Neural crest cell (in vitro differentiated cells): ENCODE results near the gene BCL2L11. TPM values are rescaled to one million over a fixed set of nuclear protein-coding genes. Genes with fewer than 3 reads are reported as not detected.

Source experiments
- DNase-seq: peaks from one replicate; pipeline ENCODE4 v3.0.0; 2021; ENCODE audit warnings: low read depth, mixed read lengths, low spot score
- H3K27ac Mint-ChIP-seq: one replicate; pipeline ENCODE4 v1.8.0; 2021; ENCODE audit warnings: mild to moderate bottlenecking, mixed read lengths; ENCODE audit not compliant: unreplicated experiment
- H3K27me3 Mint-ChIP-seq: 2 replicates; pipeline ENCODE4 v1.8.0; 2021; ENCODE audit warnings: low read depth, mild to moderate bottlenecking, mixed read lengths
- H3K36me3 Mint-ChIP-seq: 2 replicates; pipeline ENCODE4 v1.8.0; 2021; ENCODE audit warnings: low read depth, mild to moderate bottlenecking, mixed read lengths
- H3K4me1 Mint-ChIP-seq: 2 replicates; pipeline ENCODE4 v1.8.0; 2021; ENCODE audit warnings: mixed read lengths
- H3K4me3 Mint-ChIP-seq: one replicate; pipeline ENCODE4 v1.8.0; 2021; ENCODE audit warnings: mild to moderate bottlenecking, mixed read lengths
- H3K9me3 Mint-ChIP-seq: 2 replicates; pipeline ENCODE4 v1.8.0; 2021; ENCODE audit warnings: mixed read lengths
- CTCF ChIP-seq: fragments of 200-600 bp; sonication (generic); conservative IDR thresholded peaks from 2 replicates; pipeline ENCODE4 v1.5.0; 2021; ENCODE audit warnings: antibody characterized with exemption, mild to moderate bottlenecking
- total RNA-seq: library from RNA; stranded (reverse); gene quantifications from 2 replicates; pipeline ENCODE4 v1.2.1, GENCODE V29; 2021

Gene BCL2L11
- total RNA-seq, 1 donor from 2014 or later, result 16.4 TPM

GRCh38 chr2:111149882-111150455, 29.3 kb downstream of the BCL2L11 start:
- Mint-ChIP-seq H3K36me3 (peaks cover 8% of the 10 kb centered on the region), H3K9me3 (no peaks in the 10 kb centered on the region), H3K27ac (no peak overlapping the region), H3K4me3 (no peak overlapping the region), H3K27me3 (no peaks in the 10 kb centered on the region), H3K4me1 (peaks cover 30% of the 10 kb centered on the region)
- no peak for DNase-seq
- TF ChIP-seq CTCF, result no peak

DNA sequence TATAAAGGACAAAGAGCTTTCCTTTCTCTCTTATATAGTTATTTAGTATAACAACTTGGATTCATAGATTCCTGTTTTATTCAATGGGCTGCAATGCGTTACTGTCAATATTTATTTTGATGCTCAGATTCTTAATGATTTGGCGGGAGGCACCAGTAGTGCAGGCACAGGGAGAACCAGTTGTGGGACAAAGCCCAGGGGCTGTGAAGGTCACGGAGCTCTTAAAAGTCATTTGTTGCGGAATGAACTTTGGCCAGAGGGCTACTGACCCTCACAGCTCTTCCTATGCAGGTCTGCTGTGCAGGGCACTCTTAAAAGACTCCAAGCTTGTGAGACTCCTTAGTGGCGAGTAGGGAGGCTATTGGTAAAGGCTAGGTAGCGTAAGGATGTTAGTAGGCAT, 34.0 kb downstream of the BCL2L11 start:
- no peaks in the 10 kb centered on the region for H3K27me3 Mint-ChIP-seq
- no peaks in the 10 kb centered on the region for H3K9me3 Mint-ChIP-seq
- no peak for TF ChIP-seq CTCF
- peak overlapping the region; percentile 58 for H3K4me3 Mint-ChIP-seq
- H3K27ac Mint-ChIP-seq, result peak overlapping the region; percentile 85
- H3K4me1 Mint-ChIP-seq, result peaks cover 57% of the 10 kb centered on the region
- DNase-seq, result no peak
- peaks cover 22% of the 10 kb centered on the region for H3K36me3 Mint-ChIP-seq

- peaks cover 27% of the 10 kb centered on the region for H3K36me3 Mint-ChIP-seq
- peaks cover 63% of the 10 kb centered on the region for H3K4me1 Mint-ChIP-seq
- H3K4me3 Mint-ChIP-seq, result no peak overlapping the region
- no peak for TF ChIP-seq CTCF
- DNase-seq, result no peak
- peak overlapping the region; percentile 85 for H3K27ac Mint-ChIP-seq
- H3K9me3 Mint-ChIP-seq, result no peaks in the 10 kb centered on the region
- no peaks in the 10 kb centered on the region for H3K27me3 Mint-ChIP-seq
These were observed 34.9 kb downstream of the BCL2L11 start for GRCh38 chr2:111155610-111156009.

DNA sequence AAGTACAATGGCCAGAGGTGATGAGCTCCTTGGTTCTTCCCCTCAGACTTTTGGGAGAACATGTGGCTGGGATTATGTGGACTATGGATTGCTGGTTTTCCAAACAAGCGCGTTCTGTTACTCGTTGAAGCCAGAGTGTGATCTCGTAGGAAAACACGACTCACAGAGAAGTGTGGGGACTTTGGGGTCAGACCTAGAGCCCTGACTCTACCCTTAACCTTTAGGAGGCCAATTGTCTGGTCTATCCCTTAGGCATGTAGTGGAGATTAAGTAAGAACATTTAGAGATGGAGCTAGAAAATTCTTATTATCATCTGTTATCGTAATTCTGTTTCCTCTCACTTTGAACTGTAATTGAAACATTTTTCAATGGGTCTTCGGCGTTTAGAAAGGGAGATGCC, 35.8 kb downstream of the BCL2L11 start:
- Mint-ChIP-seq H3K4me3 (no peak overlapping the region), H3K27ac (no peak overlapping the region), H3K27me3 (no peaks in the 10 kb centered on the region), H3K36me3 (peaks cover 24% of the 10 kb centered on the region), H3K9me3 (no peaks in the 10 kb centered on the region), H3K4me1 (peaks cover 63% of the 10 kb centered on the region)
- no peak for TF ChIP-seq CTCF
- no peak for DNase-seq

DNA sequence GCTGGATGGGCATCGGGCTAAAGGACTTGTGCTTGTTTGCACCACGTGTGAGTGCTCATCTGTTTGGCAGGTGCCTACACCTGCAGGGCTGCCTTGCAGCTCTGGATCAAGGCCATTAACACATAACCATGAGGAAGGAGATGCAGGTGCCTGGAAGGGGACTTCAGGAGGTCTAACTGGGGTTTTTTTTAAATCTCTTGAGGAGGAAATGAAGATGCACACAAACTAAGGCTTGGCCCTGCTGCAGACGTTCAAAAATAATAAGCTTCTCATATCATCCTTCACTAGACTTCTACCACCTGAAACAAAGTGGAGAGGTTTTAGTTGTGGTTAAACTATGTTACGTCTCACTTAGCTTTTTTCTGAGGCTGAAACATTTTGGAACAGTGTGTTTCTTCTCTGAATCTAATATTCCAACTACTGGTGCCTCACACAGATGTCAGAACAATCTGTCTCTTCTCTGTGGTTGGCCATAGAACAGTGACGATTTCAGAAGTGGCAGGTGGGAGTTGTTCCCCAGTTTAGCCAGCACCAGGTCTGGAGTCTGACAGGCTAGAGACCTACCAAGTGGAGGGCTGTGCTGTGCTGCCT, 36.5 kb downstream of the BCL2L11 start:
- Mint-ChIP-seq H3K27me3 (no peaks in the 10 kb centered on the region), H3K27ac (no peak overlapping the region), H3K4me3 (no peak overlapping the region), H3K4me1 (peaks cover 63% of the 10 kb centered on the region), H3K36me3 (peaks cover 19% of the 10 kb centered on the region), H3K9me3 (no peaks in the 10 kb centered on the region)
- DNase-seq, result no peak
- no peak for TF ChIP-seq CTCF
